Measurements from ENCODE around the gene STX17.

Gene STX17

GRCh38 chr9:99929652-99930051 is 23.2 kb downstream of the STX17 start:
- H3K27ac Mint-ChIP-seq: no peak overlapping the region

DNA sequence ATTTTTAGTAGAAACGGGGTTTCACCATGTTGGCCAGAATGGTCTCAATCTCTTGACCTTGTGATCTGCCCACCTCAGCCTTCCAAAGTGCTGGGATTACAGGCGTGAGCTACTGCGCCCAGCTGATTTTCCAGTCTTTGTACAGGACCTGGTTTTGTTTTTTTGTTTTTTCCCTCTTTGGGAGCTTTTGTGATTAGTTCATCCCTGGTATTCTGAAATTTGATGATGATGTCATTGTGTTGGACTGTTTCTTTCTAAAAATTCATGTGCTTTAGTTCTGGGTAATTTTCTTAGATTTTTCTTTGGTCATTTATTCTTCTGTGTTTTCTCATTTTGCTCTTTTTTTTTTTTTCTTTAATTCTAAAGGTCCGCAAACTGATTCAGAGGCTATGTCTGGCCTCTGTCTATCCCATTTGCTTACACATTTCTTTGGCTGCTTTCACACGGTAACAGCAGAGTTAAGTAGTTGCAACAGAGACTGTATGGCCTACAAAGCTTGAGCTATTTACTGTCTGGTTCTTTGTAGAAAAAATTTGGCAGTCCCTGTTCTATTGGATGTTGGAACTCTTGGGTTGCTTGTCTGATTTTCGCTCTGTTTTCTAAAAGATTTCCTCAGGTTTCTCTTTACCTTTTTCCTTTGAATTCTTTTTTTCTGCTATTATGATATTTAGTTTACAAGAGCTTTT is 24.8 kb downstream of the STX17 start:
- H3K4me3 Mint-ChIP-seq: no peak overlapping the region
- H3K9me3 Mint-ChIP-seq: no peaks in the 10 kb centered on the region
- H3K36me3 Mint-ChIP-seq (ENCODE audit: low read depth): peaks cover 49% of the 10 kb centered on the region
- H3K27me3 Mint-ChIP-seq: no peaks in the 10 kb centered on the region
- no peak overlapping the region for H3K27ac Mint-ChIP-seq
- peaks cover 8% of the 10 kb centered on the region for H3K4me1 Mint-ChIP-seq (ENCODE audit: low read depth)

More at GRCh38 chr9:99929652-99930051, 23.2 kb downstream of the STX17 start:
- peaks cover 59% of the 10 kb centered on the region for H3K36me3 Mint-ChIP-seq (ENCODE audit: low read depth)
- no peaks in the 10 kb centered on the region for H3K27me3 Mint-ChIP-seq
- H3K4me3 Mint-ChIP-seq: no peak overlapping the region
- H3K9me3 Mint-ChIP-seq: peaks cover 3% of the 10 kb centered on the region
- H3K4me1 Mint-ChIP-seq (ENCODE audit: low read depth): peaks cover 8% of the 10 kb centered on the region

GRCh38 chr9:99936947-99937587 is 30.6 kb downstream of the STX17 start:
- Mint-ChIP-seq H3K4me1 (ENCODE audit: low read depth) (peaks cover 2% of the 10 kb centered on the region), H3K4me3 (no peak overlapping the region), H3K27ac (no peak overlapping the region), H3K36me3 (ENCODE audit: low read depth) (peaks cover 45% of the 10 kb centered on the region), H3K27me3 (no peaks in the 10 kb centered on the region), H3K9me3 (peaks cover 7% of the 10 kb centered on the region)

- no peak overlapping the region for H3K4me3 Mint-ChIP-seq
- no peaks in the 10 kb centered on the region for H3K9me3 Mint-ChIP-seq
- H3K27me3 Mint-ChIP-seq: no peaks in the 10 kb centered on the region
- H3K27ac Mint-ChIP-seq: no peak overlapping the region
- H3K36me3 Mint-ChIP-seq (ENCODE audit: low read depth): peaks cover 35% of the 10 kb centered on the region
- H3K4me1 Mint-ChIP-seq (ENCODE audit: low read depth): peaks cover 5% of the 10 kb centered on the region
Measured at GRCh38 chr9:99947395-99947794, 40.9 kb downstream of the STX17 start.

GRCh38 chr9:99948482-99948881 is 42.0 kb downstream of the STX17 start:
- H3K36me3 Mint-ChIP-seq (ENCODE audit: low read depth): peaks cover 29% of the 10 kb centered on the region
- H3K27me3 Mint-ChIP-seq: no peaks in the 10 kb centered on the region
- no peak overlapping the region for H3K4me3 Mint-ChIP-seq
- peaks cover 8% of the 10 kb centered on the region for H3K4me1 Mint-ChIP-seq (ENCODE audit: low read depth)
- H3K27ac Mint-ChIP-seq: no peak overlapping the region
- no peaks in the 10 kb centered on the region for H3K9me3 Mint-ChIP-seq

DNA sequence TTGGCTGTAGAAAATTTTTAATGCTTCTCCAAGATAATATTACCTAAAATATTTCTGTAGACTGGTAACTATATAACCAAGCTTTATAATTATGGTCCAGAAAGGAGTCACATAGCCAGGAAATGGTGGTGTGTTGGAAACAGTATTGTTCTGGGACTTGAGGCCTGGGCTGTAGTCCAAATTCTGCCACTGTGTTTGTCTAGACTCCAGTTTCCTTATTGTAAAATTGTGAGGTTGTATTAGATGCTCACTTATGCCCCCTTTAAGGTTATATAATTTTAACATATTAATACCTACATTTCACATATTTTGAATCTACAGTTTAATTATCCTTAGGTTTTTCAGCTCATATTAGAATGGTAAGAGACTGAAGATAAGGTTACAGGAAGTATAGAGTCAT is 42.4 kb downstream of the STX17 start:
- Mint-ChIP-seq H3K4me1 (ENCODE audit: low read depth) (peaks cover 12% of the 10 kb centered on the region), H3K27me3 (no peaks in the 10 kb centered on the region), H3K4me3 (no peak overlapping the region), H3K36me3 (ENCODE audit: low read depth) (peaks cover 28% of the 10 kb centered on the region), H3K9me3 (no peaks in the 10 kb centered on the region), H3K27ac (no peak overlapping the region)

GRCh38 chr9:99953861-99954507 is 47.5 kb downstream of the STX17 start:
- Mint-ChIP-seq H3K4me1 (ENCODE audit: low read depth) (peaks cover 32% of the 10 kb centered on the region), H3K4me3 (no peak overlapping the region), H3K27me3 (no peaks in the 10 kb centered on the region), H3K36me3 (ENCODE audit: low read depth) (peaks cover 51% of the 10 kb centered on the region), H3K27ac (no peak overlapping the region), H3K9me3 (no peaks in the 10 kb centered on the region)

DNA sequence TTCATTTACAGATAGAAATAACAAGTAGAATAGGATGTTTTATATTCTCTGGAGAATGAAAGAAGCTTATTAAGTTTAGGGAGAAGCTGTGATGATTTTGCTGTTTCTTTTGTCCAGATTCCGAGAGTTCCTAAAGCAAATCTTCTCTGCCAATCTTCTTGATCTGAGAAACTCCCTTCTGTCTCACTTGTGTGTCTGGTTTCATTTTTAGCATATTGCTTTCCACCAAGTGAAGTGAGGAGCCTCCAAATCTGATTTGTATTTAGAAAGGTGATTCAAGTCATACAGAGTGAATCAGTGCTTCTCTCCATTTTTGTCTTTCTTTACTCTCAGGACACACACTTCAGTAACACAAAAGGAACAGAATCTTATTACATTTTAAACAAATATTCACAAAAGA is 48.4 kb downstream of the STX17 start:
- H3K9me3 Mint-ChIP-seq: no peaks in the 10 kb centered on the region
- peak overlapping the region; percentile 41 for H3K4me3 Mint-ChIP-seq
- H3K27ac Mint-ChIP-seq: peak overlapping the region; percentile 76
- no peaks in the 10 kb centered on the region for H3K27me3 Mint-ChIP-seq
- H3K36me3 Mint-ChIP-seq (ENCODE audit: low read depth): peaks cover 53% of the 10 kb centered on the region
- H3K4me1 Mint-ChIP-seq (ENCODE audit: low read depth): peaks cover 32% of the 10 kb centered on the region

DNA sequence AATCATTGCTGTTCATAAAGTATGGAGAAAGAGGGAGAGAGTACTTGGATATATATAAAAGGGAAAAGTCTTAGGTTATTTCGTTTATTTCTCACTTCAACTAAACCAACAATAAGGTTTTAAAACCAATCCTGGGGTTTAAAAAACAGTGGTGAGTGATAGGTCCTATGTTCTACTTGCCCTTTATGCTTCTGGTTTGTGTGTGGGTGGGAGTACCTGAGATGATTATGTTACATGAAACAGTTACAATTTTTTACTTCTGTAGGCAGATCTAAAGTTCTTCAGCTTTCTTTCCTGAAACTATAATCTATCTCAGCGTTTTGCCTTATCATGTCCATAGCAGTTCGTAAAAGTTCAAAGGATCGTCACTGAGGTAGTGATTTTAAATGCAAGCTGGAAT is 49.2 kb downstream of the STX17 start:
- Mint-ChIP-seq H3K27me3 (no peaks in the 10 kb centered on the region), H3K36me3 (ENCODE audit: low read depth) (peaks cover 53% of the 10 kb centered on the region), H3K4me1 (ENCODE audit: low read depth) (peaks cover 32% of the 10 kb centered on the region), H3K27ac (peak overlapping the region; percentile 19), H3K4me3 (no peak overlapping the region), H3K9me3 (no peaks in the 10 kb centered on the region)

DNA sequence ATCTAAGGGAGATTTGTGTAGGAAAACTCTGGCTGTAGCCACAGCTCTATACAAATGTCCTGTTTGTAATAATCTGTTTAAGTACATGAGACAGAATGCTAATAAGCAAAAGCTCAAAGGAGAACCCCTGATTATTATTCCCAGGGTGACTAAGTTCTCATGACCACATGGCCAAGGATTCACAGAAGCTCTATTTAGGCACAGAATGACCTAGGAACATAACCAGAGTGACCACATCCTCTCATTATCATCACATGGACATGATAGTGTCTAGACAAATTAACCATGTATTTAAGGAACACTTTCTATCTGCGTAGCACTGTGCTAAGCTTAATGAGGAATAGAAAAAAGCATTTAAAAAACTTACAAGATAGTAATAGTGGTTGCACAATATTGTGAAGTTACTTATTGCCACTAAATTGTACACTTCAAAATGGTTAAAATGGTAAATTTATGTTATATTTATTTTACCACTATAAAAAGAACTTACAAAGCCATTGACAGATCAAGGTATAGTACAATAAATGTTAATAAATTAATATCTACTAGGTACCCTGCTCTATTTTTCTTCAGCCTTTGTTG is 56.3 kb downstream of the STX17 start:
- no peaks in the 10 kb centered on the region for H3K9me3 Mint-ChIP-seq
- no peak overlapping the region for H3K27ac Mint-ChIP-seq
- H3K4me3 Mint-ChIP-seq: no peak overlapping the region
- H3K27me3 Mint-ChIP-seq: no peaks in the 10 kb centered on the region
- no peaks in the 10 kb centered on the region for H3K4me1 Mint-ChIP-seq (ENCODE audit: low read depth)
- peaks cover 52% of the 10 kb centered on the region for H3K36me3 Mint-ChIP-seq (ENCODE audit: low read depth)

- H3K27me3 Mint-ChIP-seq: no peaks in the 10 kb centered on the region
- H3K4me3 Mint-ChIP-seq: no peak overlapping the region
- H3K9me3 Mint-ChIP-seq: no peaks in the 10 kb centered on the region
- H3K36me3 Mint-ChIP-seq (ENCODE audit: low read depth): peaks cover 53% of the 10 kb centered on the region
- H3K4me1 Mint-ChIP-seq (ENCODE audit: low read depth): no peaks in the 10 kb centered on the region
- no peak overlapping the region for H3K27ac Mint-ChIP-seq
Measured at GRCh38 chr9:99964336-99964735, 57.9 kb downstream of the STX17 start.

DNA sequence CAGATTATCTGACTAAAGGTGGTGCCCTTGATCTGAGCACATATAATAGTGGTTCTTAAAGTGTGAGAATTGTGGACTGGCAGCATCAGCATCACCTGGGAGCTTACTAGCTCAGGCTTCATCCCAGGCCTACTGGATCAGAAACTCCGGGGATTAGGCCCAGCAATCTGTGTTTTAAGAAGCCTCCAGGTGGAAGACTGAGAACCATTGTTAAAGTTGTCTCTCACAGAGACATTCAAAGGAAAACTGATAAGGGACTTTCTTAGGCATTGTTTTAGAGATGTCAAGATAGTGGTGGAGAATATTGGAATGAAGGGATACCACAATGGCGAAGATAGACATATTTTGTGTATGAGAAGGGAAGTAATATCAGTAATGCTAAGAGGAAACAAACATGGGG is 59.5 kb downstream of the STX17 start:
- H3K36me3 Mint-ChIP-seq (ENCODE audit: low read depth): peaks cover 58% of the 10 kb centered on the region
- no peak overlapping the region for H3K4me3 Mint-ChIP-seq
- no peak overlapping the region for H3K27ac Mint-ChIP-seq

DNA sequence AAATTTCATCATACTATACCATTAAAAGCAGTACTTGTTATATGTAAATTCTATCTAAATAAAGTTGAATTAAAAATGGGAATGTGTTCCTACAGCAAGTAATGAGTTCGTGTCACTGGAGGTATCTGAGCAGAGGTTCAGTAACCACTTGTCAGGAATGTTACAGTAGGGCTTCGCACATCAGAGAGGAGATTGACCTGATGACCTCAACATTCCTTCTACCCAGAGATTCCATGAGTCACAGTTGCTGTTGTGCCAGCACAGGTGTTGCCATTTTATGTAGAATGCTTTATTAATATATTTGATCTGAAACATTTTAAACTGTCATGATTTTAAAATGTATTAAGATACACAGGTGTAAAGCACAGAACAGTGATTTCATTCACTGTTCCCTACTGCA is 60.3 kb downstream of the STX17 start:
- H3K36me3 Mint-ChIP-seq (ENCODE audit: low read depth): peaks cover 50% of the 10 kb centered on the region
- no peaks in the 10 kb centered on the region for H3K9me3 Mint-ChIP-seq
- H3K27ac Mint-ChIP-seq: no peak overlapping the region
- H3K4me3 Mint-ChIP-seq: no peak overlapping the region
- no peaks in the 10 kb centered on the region for H3K4me1 Mint-ChIP-seq (ENCODE audit: low read depth)
- no peaks in the 10 kb centered on the region for H3K27me3 Mint-ChIP-seq

More for the DNA sequence above, 59.5 kb downstream of the STX17 start:
- Mint-ChIP-seq H3K27me3 (no peaks in the 10 kb centered on the region), H3K4me1 (ENCODE audit: low read depth) (no peaks in the 10 kb centered on the region), H3K9me3 (no peaks in the 10 kb centered on the region)

GRCh38 chr9:99967457-99967856 is 61.0 kb downstream of the STX17 start:
- Mint-ChIP-seq H3K27ac (no peak overlapping the region), H3K36me3 (ENCODE audit: low read depth) (peaks cover 46% of the 10 kb centered on the region), H3K27me3 (no peaks in the 10 kb centered on the region), H3K9me3 (no peaks in the 10 kb centered on the region), H3K4me1 (ENCODE audit: low read depth) (no peaks in the 10 kb centered on the region), H3K4me3 (no peak overlapping the region)

DNA sequence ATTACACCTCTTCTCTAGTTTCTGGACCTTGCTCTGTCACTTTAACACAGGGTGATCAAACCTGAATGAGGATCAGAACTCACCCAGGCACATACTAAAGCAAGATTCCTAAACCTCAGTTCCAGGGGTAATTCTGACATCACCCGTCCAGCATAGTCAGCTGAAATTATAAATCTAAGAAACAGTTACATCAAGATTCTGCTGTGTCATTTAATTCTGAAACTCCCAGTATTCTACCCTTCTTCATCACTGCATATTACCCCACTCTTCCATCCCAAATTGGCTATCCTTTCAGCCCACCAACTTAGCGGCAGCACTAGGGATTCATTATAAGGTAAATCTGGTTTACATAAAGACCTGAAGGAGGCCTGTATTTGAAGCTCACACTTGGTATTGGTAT is 64.0 kb downstream of the STX17 start:
- no peaks in the 10 kb centered on the region for H3K9me3 Mint-ChIP-seq
- H3K4me3 Mint-ChIP-seq: no peak overlapping the region
- no peaks in the 10 kb centered on the region for H3K27me3 Mint-ChIP-seq
- H3K27ac Mint-ChIP-seq: no peak overlapping the region
- H3K4me1 Mint-ChIP-seq (ENCODE audit: low read depth): no peaks in the 10 kb centered on the region
- peaks cover 35% of the 10 kb centered on the region for H3K36me3 Mint-ChIP-seq (ENCODE audit: low read depth)

All from stimulated activated naive CD8-positive, alpha-beta T cell treated with anti-CD3 and anti-CD28 coated beads, Interleukin-15, Interleukin-2, amounts not matched to agents 100 ng/mL and 50 ng/mL, for 24 hours (primary cell).